HCT116 (cell line): ENCODE measurements around the gene ANKFN1. TPM values are rescaled to one million over a fixed set of nuclear protein-coding genes. Genes with fewer than 3 reads are reported as not detected.

Experiments
- ATAC-seq: fragments of 200-7000 bp; cut with Tn5 transposase; 2 replicates; pipeline ENCODE4 v1.9.1; 2020; ENCODE audit warnings: mild to moderate bottlenecking, moderate library complexity
- BruUV-seq: library from RNA; stranded (reverse); fragments of 400-500 nt; replicated peaks from 2 replicates; lab custom pipeline; 2021; lab: Mats Ljungman, UMichigan
- CTCF ChIA-PET: fragments of 300-600 bp; sonication (Branson Sonifier 250); formaldehyde crosslinking; loops from one replicate; lab custom pipeline; 2021; ENCODE audit warnings: antibody characterized with exemption; lab: Charles Lee
- POLR2A ChIA-PET: fragments of 300-600, 350-600 bp; sonication (Branson Sonifier 250); formaldehyde crosslinking; loops from one replicate; lab custom pipeline; 2021; ENCODE audit warnings: antibody characterized with exemption; lab: Charles Lee
- RAD21 ChIA-PET, 2 experiments: fragments of 300-600 bp; sonication (Branson Sonifier 250); formaldehyde crosslinking; loops; one replicate each; lab custom pipeline; 2023; ENCODE audit warnings: low total read pairs in 2 of 2; ENCODE audit not compliant: uncharacterized antibody in 2 of 2, unreplicated experiment in 2 of 2, low non-redundant PET in 1 of 2; lab: Charles Lee
- DNase-seq: peaks from one replicate; pipeline ENCODE4 v3.0.0-alpha.2; 2010; ENCODE audit warnings: low read depth, low spot score
- H2AFZ ChIP-seq: fragments of 200-600 bp; shearing (Covaris generic), sonication (generic); 2 replicates; pipeline ENCODE4 v1.6.1; 2017; ENCODE audit warnings: low read depth, mixed run types, mixed read lengths, antibody characterized with exemption, low read length; ENCODE audit not compliant: poor library complexity, severe bottlenecking
- H3K27ac ChIP-seq: 2 replicates; pipeline ENCODE4 v1.5.1; 2012; ENCODE audit warnings: low read depth, low read length
- H3K27me3 ChIP-seq: fragments of 200-600 bp; sonication (generic); 2 replicates; pipeline ENCODE4 v1.6.1; 2016; ENCODE audit warnings: mixed run types, low read length, mixed read lengths; ENCODE audit not compliant: insufficient read depth
- H3K36me3 ChIP-seq, 2 experiments: fragments of 200-500 bp in 1 of 2; fragments of 200-600 bp in 1 of 2; sonication (Bioruptor generic) in 1 of 2; sonication (generic) in 1 of 2; 2 replicates each; pipeline versions ENCODE4 v1.5.1 to v1.6.1; 2014 to 2016; ENCODE audit warnings: low read length in 2 of 2, inconsistent platforms in 1 of 2, mixed read lengths in 1 of 2, mixed run types in 1 of 2; ENCODE audit not compliant: insufficient read depth in 2 of 2, control insufficient read depth in 1 of 2
- H3K4me1 ChIP-seq, 2 experiments: fragments of 200-600 bp in 1 of 2; sonication (generic) in 1 of 2; 2 replicates each; pipeline versions ENCODE4 v1.5.1 to v1.6.1; 2012 to 2017; ENCODE audit warnings: low read length in 2 of 2, inconsistent platforms in 1 of 2, mild to moderate bottlenecking in 1 of 2, mixed read lengths in 1 of 2, mixed run types in 1 of 2, moderate library complexity in 1 of 2; ENCODE audit not compliant: insufficient read depth in 2 of 2, control insufficient read depth in 1 of 2
- H3K4me2 ChIP-seq: fragments of 200-600 bp; sonication (generic); 2 replicates; pipeline ENCODE4 v1.6.1; 2017; ENCODE audit warnings: mixed run types, low read length, mixed read lengths
- H3K4me3 ChIP-seq, 2 experiments: fragments of 200-600 bp in 1 of 2; sonication (generic) in 1 of 2; replicated peaks in 1 of 2; 2 replicates each; pipeline ENCODE4 v1.5.1; 2011 to 2016; ENCODE audit warnings: low read length in 2 of 2, control low read depth in 1 of 2, low read depth in 1 of 2, mild to moderate bottlenecking in 1 of 2, mixed read lengths in 1 of 2, mixed run types in 1 of 2
- H3K79me2 ChIP-seq: fragments of 200-600 bp; sonication (generic); 2 replicates; pipeline ENCODE4 v1.6.1; 2017; ENCODE audit warnings: mild to moderate bottlenecking, mixed run types, low read length, moderate library complexity, mixed read lengths; ENCODE audit not compliant: insufficient read depth
- H3K9ac ChIP-seq: fragments of 200-600 bp; sonication (generic); 2 replicates; pipeline ENCODE4 v1.6.1; 2016; ENCODE audit warnings: low read length, mixed read lengths
- H3K9me2 ChIP-seq: fragments of 200-600 bp; sonication (generic), shearing (Covaris generic); 2 replicates; pipeline ENCODE4 v1.6.1; 2017; ENCODE audit warnings: mixed run types, mild to moderate bottlenecking, moderate library complexity; ENCODE audit not compliant: insufficient read depth
- H3K9me3 ChIP-seq, 2 experiments: fragments of 200-500 bp in 1 of 2; fragments of 200-600 bp in 1 of 2; sonication (Bioruptor generic) in 1 of 2; sonication (generic) in 1 of 2; 2 replicates each; pipeline ENCODE4 v1.6.1; 2014 to 2017; ENCODE audit warnings: low read length in 2 of 2, mixed read lengths in 2 of 2, inconsistent platforms in 1 of 2, low read depth in 1 of 2, mild to moderate bottlenecking in 1 of 2, mixed run types in 1 of 2, moderate library complexity in 1 of 2; ENCODE audit not compliant: control insufficient read depth in 1 of 2, insufficient read depth in 1 of 2
- H4K20me1 ChIP-seq: fragments of 200-600 bp; sonication (generic), shearing (Covaris generic); 2 replicates; pipeline ENCODE4 v1.6.1; 2017; ENCODE audit warnings: mixed run types, mild to moderate bottlenecking, moderate library complexity; ENCODE audit not compliant: insufficient read depth
- EGR1 ChIP-seq: IDR thresholded peaks from 2 replicates; pipeline ENCODE4 v1.6.1; 2012; ENCODE audit warnings: low read depth
- ELF1 ChIP-seq: IDR thresholded peaks from 2 replicates; pipeline ENCODE4 v1.6.1; 2012; ENCODE audit warnings: low read depth, borderline replicate concordance
- EZH2 ChIP-seq: fragments of 200-600 bp; sonication (generic); IDR thresholded peaks from 2 replicates; pipeline ENCODE4 v1.6.1; 2017; ENCODE audit warnings: antibody characterized with exemption, mixed run types
- FOSL1 ChIP-seq: IDR thresholded peaks from 2 replicates; pipeline ENCODE4 v1.6.1; 2012; ENCODE audit warnings: low read depth
- JUND ChIP-seq: IDR thresholded peaks from 2 replicates; pipeline ENCODE4 v1.6.1; 2012
- POLR2AphosphoS5 ChIP-seq: IDR thresholded peaks from 2 replicates; pipeline ENCODE4 v1.6.1; 2011; ENCODE audit warnings: mild to moderate bottlenecking, low read depth, low read length, moderate library complexity
- RAD21 ChIP-seq: IDR thresholded peaks from 2 replicates; pipeline ENCODE4 v1.6.1; 2012; ENCODE audit warnings: low read depth, mild to moderate bottlenecking
- SIN3A ChIP-seq: IDR thresholded peaks from 2 replicates; pipeline ENCODE4 v1.6.1; 2012; ENCODE audit warnings: low read depth
- SP1 ChIP-seq: IDR thresholded peaks from 2 replicates; pipeline ENCODE4 v1.6.1; 2012; ENCODE audit warnings: low read depth
- ZFX ChIP-seq: fragments of 450-650 bp; IDR thresholded peaks from 2 replicates; pipeline ENCODE4 v1.6.1; 2017
- ZNF274 ChIP-seq: fragments of 200-500 bp; sonication (Bioruptor generic); IDR thresholded peaks from 2 replicates; pipeline ENCODE4 v1.6.1; 2014; ENCODE audit warnings: mild to moderate bottlenecking, low read depth, low read length, inconsistent platforms
- intact Hi-C: fragments of 100-400 bp; cut with micrococcal nuclease; formaldehyde crosslinking; loops from 2 replicates; pipeline ENCODE4 v1.10.0; 2022
- total RNA-seq: library from RNA; stranded (reverse); gene quantifications from one replicate; pipeline ENCODE4 v1.2.1, GENCODE V29; 2021; ENCODE audit not compliant: unreplicated experiment
- TF ChIP-seq, protein P1 (sequence below): IDR thresholded peaks from 2 replicates; pipeline ENCODE4 v1.6.1; 2012
- TF ChIP-seq, protein P2 (sequence below), 3 experiments: fragments of 200-600 bp in 1 of 3; sonication (generic) in 1 of 3; IDR thresholded peaks in 2 of 3; conservative IDR thresholded peaks in 1 of 3; 2 replicates each; pipeline ENCODE4 v1.5.1; 2012 to 2017; ENCODE audit warnings: low read depth in 2 of 3, low read length in 2 of 3, antibody characterized with exemption in 1 of 3, borderline replicate concordance in 1 of 3, control low read depth in 1 of 3, mild to moderate bottlenecking in 1 of 3, mixed read lengths in 1 of 3, mixed run types in 1 of 3, moderate library complexity in 1 of 3; ENCODE audit not compliant: insufficient read depth in 1 of 3
- TF ChIP-seq, protein P3 (sequence below): IDR thresholded peaks from 2 replicates; pipeline ENCODE4 v1.6.1; 2011; ENCODE audit warnings: mild to moderate bottlenecking, low read length, moderate library complexity; ENCODE audit not compliant: insufficient replicate concordance; ENCODE audit errors: extremely low read depth

The ANKFN1 gene
- total RNA-seq, 1 experiment from 2014 or later, result 1.1 TPM

DNA sequence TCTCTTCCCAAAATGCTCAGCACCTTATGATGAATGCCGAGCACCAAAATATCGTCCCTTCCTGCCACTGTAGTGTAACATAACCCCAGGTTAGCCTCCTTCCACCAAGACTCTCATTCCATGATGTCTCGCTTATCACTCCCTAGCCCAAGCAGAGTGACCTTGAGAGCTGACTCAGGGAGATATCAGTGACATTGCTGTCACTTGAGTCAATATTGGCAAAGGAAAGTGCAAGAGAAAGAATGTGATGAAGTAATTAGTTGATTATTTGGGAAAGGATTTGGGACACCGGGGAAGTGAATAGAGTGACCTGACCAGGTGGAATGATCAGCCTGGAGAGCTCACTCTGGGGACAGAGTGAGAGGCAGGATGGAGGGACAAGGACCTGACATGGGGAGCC is 2.6 kb upstream of the ANKFN1 start:
- CTCF ChIA-PET, result no interaction called here

More for the DNA sequence above, 2.6 kb upstream of the ANKFN1 start:
- H4K20me1 ChIP-seq, result no peaks in the 10 kb centered on the region
- H3K79me2 ChIP-seq, result no peaks in the 10 kb centered on the region
- no peak overlapping the region for H3K4me2 ChIP-seq
- no peak overlapping the region for H3K9ac ChIP-seq
- H3K36me3 ChIP-seq, result no peaks in the 10 kb centered on the region
- ATAC-seq, result no peak
- H3K4me3 ChIP-seq, result no peak overlapping the region
- no peaks in the 10 kb centered on the region for H3K9me3 ChIP-seq
- TF ChIP-seq RAD21 (no peak), JUND (no peak), EGR1 (no peak), POLR2AphosphoS5 (no peak), FOSL1 (no peak), SIN3A (no peak), ELF1 (no peak), ZFX (no peak), SP1 (no peak), EZH2 (no peak), ZNF274 (no peak)
- TF ChIP-seq, protein P1, sequence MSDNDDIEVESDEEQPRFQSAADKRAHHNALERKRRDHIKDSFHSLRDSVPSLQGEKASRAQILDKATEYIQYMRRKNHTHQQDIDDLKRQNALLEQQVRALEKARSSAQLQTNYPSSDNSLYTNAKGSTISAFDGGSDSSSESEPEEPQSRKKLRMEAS, result no peak
- TF ChIP-seq, protein P2, sequence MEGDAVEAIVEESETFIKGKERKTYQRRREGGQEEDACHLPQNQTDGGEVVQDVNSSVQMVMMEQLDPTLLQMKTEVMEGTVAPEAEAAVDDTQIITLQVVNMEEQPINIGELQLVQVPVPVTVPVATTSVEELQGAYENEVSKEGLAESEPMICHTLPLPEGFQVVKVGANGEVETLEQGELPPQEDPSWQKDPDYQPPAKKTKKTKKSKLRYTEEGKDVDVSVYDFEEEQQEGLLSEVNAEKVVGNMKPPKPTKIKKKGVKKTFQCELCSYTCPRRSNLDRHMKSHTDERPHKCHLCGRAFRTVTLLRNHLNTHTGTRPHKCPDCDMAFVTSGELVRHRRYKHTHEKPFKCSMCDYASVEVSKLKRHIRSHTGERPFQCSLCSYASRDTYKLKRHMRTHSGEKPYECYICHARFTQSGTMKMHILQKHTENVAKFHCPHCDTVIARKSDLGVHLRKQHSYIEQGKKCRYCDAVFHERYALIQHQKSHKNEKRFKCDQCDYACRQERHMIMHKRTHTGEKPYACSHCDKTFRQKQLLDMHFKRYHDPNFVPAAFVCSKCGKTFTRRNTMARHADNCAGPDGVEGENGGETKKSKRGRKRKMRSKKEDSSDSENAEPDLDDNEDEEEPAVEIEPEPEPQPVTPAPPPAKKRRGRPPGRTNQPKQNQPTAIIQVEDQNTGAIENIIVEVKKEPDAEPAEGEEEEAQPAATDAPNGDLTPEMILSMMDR (IDR thresholded peaks at IDR 0.05 in 2 of 3, conservative IDR thresholded peaks at IDR 0.05 in 1 of 3; ENCODE audit: borderline replicate concordance in 1 of 3, insufficient read depth in 1 of 3, low read depth in 2 of 3, low read length in 2 of 3), result no peak
- TF ChIP-seq, protein P3, sequence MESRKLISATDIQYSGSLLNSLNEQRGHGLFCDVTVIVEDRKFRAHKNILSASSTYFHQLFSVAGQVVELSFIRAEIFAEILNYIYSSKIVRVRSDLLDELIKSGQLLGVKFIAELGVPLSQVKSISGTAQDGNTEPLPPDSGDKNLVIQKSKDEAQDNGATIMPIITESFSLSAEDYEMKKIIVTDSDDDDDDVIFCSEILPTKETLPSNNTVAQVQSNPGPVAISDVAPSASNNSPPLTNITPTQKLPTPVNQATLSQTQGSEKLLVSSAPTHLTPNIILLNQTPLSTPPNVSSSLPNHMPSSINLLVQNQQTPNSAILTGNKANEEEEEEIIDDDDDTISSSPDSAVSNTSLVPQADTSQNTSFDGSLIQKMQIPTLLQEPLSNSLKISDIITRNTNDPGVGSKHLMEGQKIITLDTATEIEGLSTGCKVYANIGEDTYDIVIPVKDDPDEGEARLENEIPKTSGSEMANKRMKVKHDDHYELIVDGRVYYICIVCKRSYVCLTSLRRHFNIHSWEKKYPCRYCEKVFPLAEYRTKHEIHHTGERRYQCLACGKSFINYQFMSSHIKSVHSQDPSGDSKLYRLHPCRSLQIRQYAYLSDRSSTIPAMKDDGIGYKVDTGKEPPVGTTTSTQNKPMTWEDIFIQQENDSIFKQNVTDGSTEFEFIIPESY, result no peak
- TF ChIP-seq, all 23 proteins: peak for 0
- Histone ChIP-seq H3K27ac (no peak overlapping the region), H3K9me2 (no peaks in the 10 kb centered on the region), H3K4me1 (no peaks in the 10 kb centered on the region), H3K27me3 (peaks cover 18% of the 10 kb centered on the region; the same call in 1 of the 2 replicates), H2AFZ (no peak overlapping the region)
- ChIA-PET POLR2A (no interaction called here), RAD21 (no interaction called here)
- no TSS peak for BruUV-seq
- intact Hi-C loops, result no loop called here
- DNase-seq, result no peak
